D721Med (cell line): Measurements from ENCODE around the gene SMC6.

ENCODE experiments used
- DNase-seq: peaks from one replicate; pipeline ENCODE4 v3.0.0; 2011; ENCODE audit warnings: low spot score; ENCODE audit not compliant: insufficient read length
- FAIRE-seq: peaks from 2 replicates; lab custom pipeline; 2011; peaks lifted over from hg19 to GRCh38; lab: Jason Lieb, UNC
- TF ChIP-seq, protein P1 (sequence below): IDR thresholded peaks from 2 replicates; pipeline ENCODE4 v1.5.1; 2012; ENCODE audit warnings: mild to moderate bottlenecking, control low read depth; ENCODE audit not compliant: insufficient read depth; ENCODE audit errors: missing control alignments

SMC6 gene

DNA sequence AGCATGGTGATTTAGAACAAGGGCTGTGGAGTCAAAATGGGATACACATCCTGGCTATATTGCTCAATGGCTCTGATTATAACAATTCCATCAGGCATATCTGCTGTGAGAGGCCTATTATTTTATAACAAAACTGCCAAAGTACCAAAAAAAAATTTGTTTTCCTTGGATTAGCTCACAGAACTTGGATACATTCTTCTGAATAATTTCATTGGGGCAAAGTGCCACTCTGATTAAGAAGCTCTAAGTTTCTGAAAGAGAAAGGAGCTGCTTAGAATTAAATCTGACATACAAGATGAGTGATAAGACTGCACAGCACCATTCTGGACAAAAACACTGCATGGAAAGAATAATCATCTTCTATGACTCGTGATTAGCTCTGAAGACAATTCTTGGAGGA is 85.7 kb downstream of the SMC6 start:
- TF ChIP-seq, protein P1, sequence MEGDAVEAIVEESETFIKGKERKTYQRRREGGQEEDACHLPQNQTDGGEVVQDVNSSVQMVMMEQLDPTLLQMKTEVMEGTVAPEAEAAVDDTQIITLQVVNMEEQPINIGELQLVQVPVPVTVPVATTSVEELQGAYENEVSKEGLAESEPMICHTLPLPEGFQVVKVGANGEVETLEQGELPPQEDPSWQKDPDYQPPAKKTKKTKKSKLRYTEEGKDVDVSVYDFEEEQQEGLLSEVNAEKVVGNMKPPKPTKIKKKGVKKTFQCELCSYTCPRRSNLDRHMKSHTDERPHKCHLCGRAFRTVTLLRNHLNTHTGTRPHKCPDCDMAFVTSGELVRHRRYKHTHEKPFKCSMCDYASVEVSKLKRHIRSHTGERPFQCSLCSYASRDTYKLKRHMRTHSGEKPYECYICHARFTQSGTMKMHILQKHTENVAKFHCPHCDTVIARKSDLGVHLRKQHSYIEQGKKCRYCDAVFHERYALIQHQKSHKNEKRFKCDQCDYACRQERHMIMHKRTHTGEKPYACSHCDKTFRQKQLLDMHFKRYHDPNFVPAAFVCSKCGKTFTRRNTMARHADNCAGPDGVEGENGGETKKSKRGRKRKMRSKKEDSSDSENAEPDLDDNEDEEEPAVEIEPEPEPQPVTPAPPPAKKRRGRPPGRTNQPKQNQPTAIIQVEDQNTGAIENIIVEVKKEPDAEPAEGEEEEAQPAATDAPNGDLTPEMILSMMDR: no peak

DNA sequence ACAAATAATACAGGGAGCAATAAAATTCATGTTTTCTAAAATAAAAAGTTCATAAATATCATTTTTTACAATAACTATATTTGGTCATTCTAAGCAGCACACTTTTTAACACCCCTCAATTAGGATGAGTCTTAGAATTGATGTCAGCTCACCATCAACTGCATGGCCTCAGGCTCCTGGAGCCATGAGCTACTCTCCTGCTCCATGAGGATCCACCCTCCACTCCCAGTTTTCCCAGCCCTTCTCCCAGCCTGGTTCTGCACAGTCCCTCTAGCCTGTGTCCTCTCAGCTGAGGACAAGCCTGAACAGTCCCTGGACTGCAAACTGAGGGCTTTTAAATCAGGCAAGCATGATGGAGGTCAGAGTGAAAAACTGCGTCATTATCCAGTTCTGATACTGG is 89.1 kb downstream of the SMC6 start:
- DNase-seq: no peak
- TF ChIP-seq, protein P1: no peak
- FAIRE-seq: no peak

More for the DNA sequence above, 85.7 kb downstream of the SMC6 start:
- FAIRE-seq (no peak), DNase-seq (no peak)

DNA sequence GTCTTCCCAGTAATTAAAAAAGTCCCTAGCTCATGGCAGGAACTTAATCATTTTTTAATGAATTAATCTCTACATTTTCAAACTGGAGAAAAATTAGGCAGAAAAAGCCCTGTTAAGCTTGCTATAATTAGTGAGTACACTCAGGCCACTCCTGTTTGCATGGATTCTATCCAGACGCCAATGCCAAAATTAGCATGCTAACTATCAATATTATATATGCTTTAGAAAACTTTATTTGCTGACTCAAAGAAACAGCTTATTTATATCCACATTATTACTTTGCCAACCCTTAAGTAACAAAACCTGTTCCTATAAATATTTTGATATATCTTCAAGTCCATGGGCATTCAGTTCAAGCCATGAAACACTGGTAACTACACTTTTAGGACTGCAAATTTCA is 90.9 kb downstream of the SMC6 start:
- FAIRE-seq (no peak), DNase-seq (no peak)
- TF ChIP-seq, protein P1: no peak

DNA sequence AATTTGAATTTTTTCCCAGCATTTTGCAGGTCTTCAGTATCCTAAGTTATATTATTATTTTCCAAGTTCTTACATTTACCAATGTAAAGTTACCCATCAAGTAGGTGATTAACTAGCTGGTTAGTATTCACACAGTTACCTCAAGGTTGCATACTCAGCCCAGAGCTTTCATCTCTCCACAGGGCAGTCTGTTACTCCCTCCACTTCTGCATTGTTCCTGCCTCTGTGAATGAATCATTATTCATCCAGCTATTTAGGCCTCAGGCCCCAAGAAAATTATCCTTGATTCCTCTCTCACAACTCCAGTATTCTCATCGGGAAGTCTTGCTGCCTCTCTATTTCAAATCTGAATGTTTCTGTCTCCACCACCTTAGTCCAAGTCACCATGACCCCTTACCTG is 92.2 kb downstream of the SMC6 start:
- TF ChIP-seq, protein P1: no peak
- no peak for FAIRE-seq
- no peak for DNase-seq

DNA sequence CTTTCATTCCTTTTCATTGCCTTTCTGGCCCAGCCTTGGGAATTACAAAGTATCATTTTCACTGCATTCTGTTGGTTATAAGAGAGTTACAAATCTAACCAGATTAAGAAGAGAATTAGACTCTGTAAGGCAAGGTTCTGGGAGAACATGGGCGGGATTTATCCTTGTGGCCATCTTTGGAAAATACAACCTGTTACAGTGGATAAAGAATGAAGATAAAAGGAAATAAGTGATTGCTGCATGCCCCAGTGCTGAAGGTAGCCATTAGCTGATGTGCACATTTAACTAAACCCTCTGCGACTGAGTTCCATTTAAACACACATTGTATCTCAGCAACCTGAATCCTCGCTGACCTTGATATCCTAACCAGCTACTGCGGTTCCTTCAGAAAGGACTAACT is 93.4 kb downstream of the SMC6 start:
- TF ChIP-seq, protein P1: no peak
- FAIRE-seq (no peak), DNase-seq (no peak)

DNA sequence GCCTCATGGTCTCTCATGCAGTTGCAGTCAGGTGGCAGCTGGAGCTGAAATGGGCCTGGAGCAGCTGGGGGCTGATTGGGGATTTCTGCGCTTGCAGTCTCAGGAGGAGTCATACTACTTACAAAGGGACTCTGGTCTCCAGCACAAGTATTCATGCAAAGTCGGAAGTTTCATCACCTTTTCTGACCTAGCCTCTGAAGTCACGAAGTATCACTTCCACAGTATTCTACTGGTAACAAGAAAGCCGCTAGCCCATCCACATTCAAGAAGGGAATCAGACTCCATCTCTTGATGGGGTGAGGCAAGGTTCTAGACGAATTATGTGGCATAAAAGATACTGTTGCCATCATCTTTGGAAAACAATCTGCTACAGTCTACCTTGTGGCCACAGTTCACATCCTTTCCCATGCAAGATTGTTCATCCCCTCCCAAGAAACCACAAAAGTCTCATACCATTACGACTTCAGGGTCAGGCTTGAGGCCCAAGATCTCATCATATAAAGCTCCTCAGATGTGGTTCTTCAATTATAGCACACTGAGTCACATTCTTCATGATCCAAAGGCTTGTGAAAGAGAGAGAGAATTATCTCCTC is 95.3 kb downstream of the SMC6 start:
- DNase-seq (no peak), FAIRE-seq (no peak)
- TF ChIP-seq, protein P1: no peak

DNA sequence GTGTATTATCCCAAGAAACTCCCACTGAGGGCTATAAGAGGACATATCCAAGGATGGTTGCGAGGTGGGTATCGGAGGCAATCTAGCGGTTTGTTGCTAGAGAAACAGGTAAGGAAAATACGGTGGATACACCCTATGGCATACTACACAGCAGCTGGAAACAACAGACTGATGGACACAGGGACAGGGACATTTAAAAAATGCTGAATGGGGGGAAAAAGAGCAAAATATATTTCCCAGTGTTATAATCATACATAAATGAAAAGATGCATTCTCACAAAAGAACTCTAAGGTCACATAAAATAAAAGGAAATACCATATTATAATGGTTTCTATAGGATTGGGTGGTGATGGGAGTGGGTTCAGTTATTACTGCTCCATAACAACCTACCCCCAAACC is 95.9 kb downstream of the SMC6 start:
- no peak for DNase-seq
- no peak for FAIRE-seq
- TF ChIP-seq, protein P1: no peak
